Lung (tissue), 11 donors: Measurements from ENCODE around the gene TARP.
"Not testable (repeated sequence)": the region's sequence is repeated elsewhere in the genome, so short reads cannot be mapped to it uniquely, and the experiment has no call there.

ENCODE experiments used
- ATAC-seq: fragments of 200-7000 bp; cut with Tn5 transposase; one replicate; pipeline ENCODE4 v1.9.1; 2020; ENCODE audit warnings: moderate number of reproducible peaks; ENCODE audit not compliant: insufficient read depth, low FRiP score
- DNase-seq, 3 donors: peaks; one replicate each; pipeline ENCODE4 v3.0.0-alpha.2; 2013 to 2017
- H3K27ac ChIP-seq, 2 donors: one replicate each; pipeline ENCODE4 v1.5.1; 2013; ENCODE audit warnings: mild to moderate bottlenecking in 2 of 2, moderate library complexity in 2 of 2, control low read depth in 1 of 2, inconsistent platforms in 1 of 2, low read depth in 1 of 2, low read length in 1 of 2
- H3K27me3 ChIP-seq, 3 donors: one replicate each; pipeline ENCODE4 v1.5.1; 2013; ENCODE audit warnings: low read length in 2 of 3; ENCODE audit not compliant: control insufficient read depth in 3 of 3, insufficient read depth in 3 of 3
- H3K36me3 ChIP-seq, 4 donors: one replicate each; pipeline ENCODE4 v1.5.1; 2013; ENCODE audit warnings: low read length in 4 of 4, mild to moderate bottlenecking in 1 of 4, moderate library complexity in 1 of 4; ENCODE audit not compliant: control insufficient read depth in 4 of 4, insufficient read depth in 4 of 4
- H3K4me1 ChIP-seq, 5 donors: one replicate each; pipeline ENCODE4 v1.5.1; 2013; ENCODE audit warnings: low read length in 5 of 5, mild to moderate bottlenecking in 2 of 5, moderate library complexity in 1 of 5; ENCODE audit not compliant: control insufficient read depth in 5 of 5, insufficient read depth in 5 of 5
- H3K4me3 ChIP-seq: one replicate; pipeline ENCODE4 v1.5.1; 2013; ENCODE audit warnings: mild to moderate bottlenecking, control low read depth, moderate library complexity
- H3K9ac ChIP-seq, 2 donors: one replicate each; pipeline ENCODE4 v1.5.1; 2013; ENCODE audit warnings: low read length in 2 of 2, control low read depth in 1 of 2; ENCODE audit not compliant: insufficient read depth in 1 of 2
- H3K9me3 ChIP-seq, 4 donors: one replicate each; pipeline ENCODE4 v1.5.1; 2013; ENCODE audit warnings: low read length in 3 of 4, mild to moderate bottlenecking in 1 of 4, moderate library complexity in 1 of 4; ENCODE audit not compliant: control insufficient read depth in 4 of 4, insufficient read depth in 3 of 4
- CTCF ChIP-seq: IDR thresholded peaks from 2 replicates; pipeline ENCODE4 v1.5.1; 2012; ENCODE audit warnings: mild to moderate bottlenecking; ENCODE audit errors: control extremely low read depth, extremely low read depth
- WGBS, 2 donors: extraction: QIAGEN DNeasy Blood & Tissue Kit; methylation state at CpG; one replicate each; pipeline ENCODE4 v1.1.7; 2013; 5-methylcytosine and 5-hydroxymethylcytosine counted together
- donor health status: control.
- donor health status: control.
- donor health status: Bipolar disorder and iron deficiency.
- donor health status: healthy.
- donor health status: DM: yes; HTN: yes; CAD: no.

TARP gene

DNA sequence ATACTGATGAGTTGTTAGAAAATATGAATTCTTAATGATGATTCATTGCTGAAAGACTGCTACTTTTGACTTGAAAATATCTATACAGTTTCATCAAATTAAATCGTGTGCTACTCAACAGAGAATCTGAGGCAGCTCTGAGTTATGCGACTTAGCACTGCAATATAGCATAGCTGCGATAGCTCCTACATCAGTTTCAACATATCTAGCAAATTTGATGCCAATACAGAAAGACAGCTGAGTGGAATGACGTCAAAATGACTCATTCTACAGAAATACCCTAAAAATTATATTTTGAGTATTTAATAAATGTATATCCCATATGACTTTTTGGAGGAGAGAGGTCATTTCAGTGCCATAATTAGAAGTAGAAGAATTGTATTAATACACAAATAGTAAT, 1.1 kb upstream of the TARP start:
- H3K4me3 ChIP-seq = no peak overlapping the region
- no peaks in the 10 kb centered on the region for H3K36me3 ChIP-seq
- no peaks in the 10 kb centered on the region for H3K9me3 ChIP-seq
- DNase-seq (no peak), ATAC-seq (no peak)
- H3K4me1 ChIP-seq = no peaks in the 10 kb centered on the region
- TF ChIP-seq CTCF = no peak
- 33 to 74% methylated on average over 4 of the region's 4 CpGs for WGBS, 2 donors
- H3K27me3 ChIP-seq = no peaks in the 10 kb centered on the region
- H3K27ac ChIP-seq = no peak overlapping the region
- no peak overlapping the region for H3K9ac ChIP-seq

- H3K27ac ChIP-seq, ATAC-seq, H3K27me3 ChIP-seq, DNase-seq, H3K9me3 ChIP-seq, H3K9ac ChIP-seq, H3K4me1 ChIP-seq, H3K36me3 ChIP-seq, H3K4me3 ChIP-seq: not testable (repeated sequence)
- 86% methylated on average over 1 of the region's 2 CpGs for WGBS, 2 donors
Measured at GRCh38 chr7:38270405-38270804, 3.0 kb downstream of the TARP start.

GRCh38 chr7:38269704-38270346, 3.6 kb downstream of the TARP start:
- not testable (repeated sequence) for ATAC-seq, H3K36me3 ChIP-seq, H3K4me3 ChIP-seq, H3K27me3 ChIP-seq, H3K4me1 ChIP-seq, H3K9me3 ChIP-seq, H3K27ac ChIP-seq, DNase-seq, H3K9ac ChIP-seq
- WGBS, 2 donors = 88% methylated on average over 4 of the region's 4 CpGs

- 57 to 67% methylated on average over 3 of the region's 3 CpGs for WGBS, 2 donors
- H3K9me3 ChIP-seq, DNase-seq, H3K27me3 ChIP-seq, H3K27ac ChIP-seq, H3K9ac ChIP-seq, ATAC-seq, H3K4me3 ChIP-seq, H3K36me3 ChIP-seq, H3K4me1 ChIP-seq: not testable (repeated sequence)
Measured at GRCh38 chr7:38265958-38266357, 7.5 kb downstream of the TARP start.

DNA sequence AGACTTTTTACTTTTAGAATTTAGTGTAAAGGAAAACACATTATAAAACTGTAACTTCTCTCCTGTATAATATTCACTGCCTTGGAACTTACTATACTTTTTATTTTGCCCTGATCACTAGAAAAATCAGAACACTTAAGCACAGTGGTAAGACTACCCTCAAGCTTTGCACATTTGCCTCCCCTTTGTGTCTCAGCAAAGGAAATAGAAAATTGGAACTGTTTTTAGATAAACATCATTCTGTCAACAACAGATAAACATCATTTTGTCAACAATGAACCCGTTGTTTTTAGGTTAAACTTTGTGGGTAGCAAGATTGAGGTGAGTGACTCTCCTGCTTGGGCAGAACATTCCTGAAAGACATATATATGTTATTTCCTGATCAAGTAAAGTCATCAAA, 8.8 kb downstream of the TARP start:
- H3K9me3 ChIP-seq, H3K4me3 ChIP-seq, H3K9ac ChIP-seq, H3K27me3 ChIP-seq, H3K27ac ChIP-seq, H3K4me1 ChIP-seq, H3K36me3 ChIP-seq, ATAC-seq, DNase-seq: not testable (repeated sequence)
- WGBS, 2 donors = 40 to 53% methylated on average over 1 of the region's 1 CpG

- not testable (repeated sequence) for H3K9me3 ChIP-seq, H3K4me1 ChIP-seq, H3K27me3 ChIP-seq, H3K4me3 ChIP-seq, H3K27ac ChIP-seq, H3K9ac ChIP-seq, ATAC-seq, DNase-seq, H3K36me3 ChIP-seq
- 58 to 70% methylated on average over 1 of the region's 1 CpG for WGBS, 2 donors
Measured at GRCh38 chr7:38263274-38263673, 10.2 kb downstream of the TARP start.
